ENCODE measurements around the gene RHBDL3.

RHBDL3 gene

GRCh38 chr17:32267690-32268205 lies 2.1 kb downstream of the RHBDL3 start:
- FAIRE-seq, result no peak

- FAIRE-seq, result no peak
Observed at GRCh38 chr17:32268734-32269288, 3.2 kb downstream of the RHBDL3 start.

DNA sequence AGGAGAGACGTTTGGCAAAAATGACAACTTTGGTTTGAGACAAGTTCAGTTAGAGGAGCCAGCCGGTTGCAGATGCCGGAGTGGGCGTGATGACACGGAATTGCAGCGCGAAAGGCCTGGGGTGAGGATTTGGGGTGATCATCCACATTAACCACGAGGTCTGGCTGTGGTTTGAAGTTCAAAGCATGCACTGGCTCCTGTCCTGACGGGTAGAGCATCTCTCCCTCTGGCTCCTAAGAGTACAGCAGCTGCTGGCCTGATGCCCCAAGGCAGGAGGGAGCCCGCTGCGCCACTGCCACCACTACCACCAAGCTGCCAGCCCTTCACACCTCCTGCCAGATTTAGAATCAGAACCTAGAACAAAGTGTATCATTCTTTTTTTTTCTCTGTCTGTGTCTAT lies 3.7 kb downstream of the RHBDL3 start:
- FAIRE-seq, result no peak

DNA sequence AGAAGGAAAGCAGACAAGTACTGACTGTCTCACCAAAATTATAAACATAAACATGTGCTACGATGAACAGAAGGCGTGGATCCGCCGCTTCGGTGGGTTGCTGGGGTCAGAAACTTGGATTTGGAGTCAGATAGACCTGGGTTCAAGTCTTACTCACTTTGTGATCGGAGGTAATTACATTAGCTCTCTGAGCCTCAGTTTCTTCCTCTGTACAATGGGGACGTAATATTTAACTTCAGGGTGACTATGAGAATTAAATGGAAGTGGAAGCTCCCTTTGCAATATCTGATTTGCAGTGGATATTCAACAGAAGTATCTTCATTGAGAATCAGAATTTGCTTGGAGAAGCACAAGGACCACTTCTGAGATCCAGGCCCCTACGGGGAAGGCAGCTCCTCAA lies 6.2 kb downstream of the RHBDL3 start:
- no peak for FAIRE-seq

DNA sequence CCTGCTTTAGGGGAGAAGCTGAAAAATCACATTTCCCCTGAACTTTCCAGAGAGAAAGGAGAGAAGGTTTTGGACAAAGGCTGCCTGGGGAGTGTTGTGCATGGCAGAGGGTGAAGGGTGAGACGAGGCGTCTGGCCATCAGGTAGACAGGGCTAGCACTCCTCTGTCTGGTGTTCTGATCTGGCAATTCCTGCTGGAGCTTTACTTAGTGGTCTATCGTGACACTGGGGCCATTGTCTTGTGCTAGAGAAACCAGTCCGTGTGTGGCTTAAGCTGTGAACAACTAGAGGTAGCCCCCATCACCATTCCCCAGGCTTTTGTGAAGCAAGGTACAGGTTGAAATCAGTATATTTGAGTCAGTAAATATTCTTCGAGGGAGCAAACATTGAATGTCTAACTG lies 8.5 kb downstream of the RHBDL3 start:
- no peak for FAIRE-seq

DNA sequence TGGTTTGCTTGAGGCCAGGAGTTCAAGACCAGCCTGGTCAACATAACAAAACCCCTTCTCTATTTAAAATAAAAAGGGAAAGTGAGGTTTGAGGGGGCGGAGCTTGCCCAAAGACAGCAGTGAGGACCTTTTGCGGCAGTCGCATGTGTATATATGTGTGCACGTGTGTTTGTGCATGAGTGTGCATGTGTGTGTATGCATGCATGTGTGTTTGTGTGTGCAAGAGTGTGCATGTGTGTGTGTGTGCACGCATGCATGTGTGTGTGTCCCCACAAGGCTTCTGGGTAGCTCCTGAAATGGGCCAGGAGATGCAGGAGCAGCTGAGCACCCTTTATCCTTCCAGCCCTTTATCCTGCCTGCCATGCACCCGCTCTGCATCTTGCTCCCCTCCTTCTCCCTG lies 9.0 kb downstream of the RHBDL3 start:
- no peak for FAIRE-seq

DNA sequence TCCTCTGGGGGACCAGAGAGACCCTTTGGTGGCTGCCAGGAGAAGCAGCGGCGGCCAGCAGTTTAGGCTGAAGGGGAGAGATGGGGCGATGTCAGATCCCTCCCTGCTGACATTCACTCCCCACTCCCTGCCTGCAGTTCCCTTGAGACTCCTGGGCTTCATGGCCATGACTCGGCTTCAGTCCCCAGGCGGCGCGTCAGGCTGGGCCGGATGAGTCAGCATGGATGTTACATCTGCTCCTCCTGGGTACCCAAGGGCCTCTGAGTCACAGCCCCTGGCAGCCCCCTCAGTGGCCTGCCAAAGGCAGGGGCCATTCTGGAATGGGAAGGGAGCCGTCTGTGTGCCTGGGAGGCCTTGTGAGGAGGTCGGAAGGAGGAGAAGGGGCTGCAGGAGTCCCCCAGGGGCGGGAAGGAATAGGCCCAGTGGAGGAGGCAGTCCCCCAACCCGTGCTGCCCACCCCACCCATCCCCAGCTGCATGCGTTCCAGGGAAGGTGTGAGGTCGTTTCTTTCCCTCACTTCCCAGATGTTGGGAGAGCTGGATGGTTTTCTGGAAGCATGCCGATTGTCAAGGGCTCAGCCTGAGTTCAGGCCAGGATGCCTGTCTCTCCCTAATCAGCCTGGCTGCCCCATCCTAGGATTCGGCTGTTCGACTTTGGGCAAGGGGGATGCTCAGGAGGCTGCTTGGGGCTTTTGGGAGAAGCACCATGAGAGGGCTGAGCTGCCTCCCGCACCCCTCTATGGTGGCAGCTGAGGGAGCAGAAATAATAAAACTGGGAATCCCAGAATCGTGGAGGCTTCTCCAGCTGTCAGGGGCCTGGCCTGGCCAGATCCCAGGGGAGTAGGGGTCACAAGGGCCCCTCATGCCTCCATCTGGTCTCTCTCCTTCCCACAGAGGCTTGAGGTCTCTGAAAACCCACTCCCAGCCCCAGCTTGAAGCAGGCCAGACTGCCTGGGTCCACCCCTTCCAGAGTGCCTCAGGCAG lies 9.7 kb downstream of the RHBDL3 start:
- FAIRE-seq, result no peak

- FAIRE-seq, result no peak
Observed at GRCh38 chr17:32276171-32276601, 10.6 kb downstream of the RHBDL3 start.

GRCh38 chr17:32277284-32277683 lies 11.7 kb downstream of the RHBDL3 start:
- FAIRE-seq, result no peak

DNA sequence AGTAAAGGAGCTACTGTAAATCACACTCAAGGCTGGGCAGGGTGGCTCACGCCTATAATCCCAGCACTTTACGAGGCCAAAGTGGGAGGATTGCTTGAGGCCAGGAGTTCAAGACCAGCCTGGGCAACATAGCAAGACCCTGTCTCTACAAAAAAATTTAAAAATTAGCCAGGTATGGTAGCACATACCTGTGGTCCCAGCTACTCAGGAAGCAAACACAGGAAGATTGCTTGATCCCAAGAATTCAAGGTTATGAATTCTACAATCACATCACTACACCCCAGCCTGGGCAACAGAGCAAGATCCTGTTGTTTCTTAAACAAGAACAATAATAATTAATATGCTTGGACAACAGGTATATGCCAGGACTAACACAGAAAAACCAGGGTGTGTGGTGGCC lies 13.2 kb downstream of the RHBDL3 start:
- no peak for FAIRE-seq

DNA sequence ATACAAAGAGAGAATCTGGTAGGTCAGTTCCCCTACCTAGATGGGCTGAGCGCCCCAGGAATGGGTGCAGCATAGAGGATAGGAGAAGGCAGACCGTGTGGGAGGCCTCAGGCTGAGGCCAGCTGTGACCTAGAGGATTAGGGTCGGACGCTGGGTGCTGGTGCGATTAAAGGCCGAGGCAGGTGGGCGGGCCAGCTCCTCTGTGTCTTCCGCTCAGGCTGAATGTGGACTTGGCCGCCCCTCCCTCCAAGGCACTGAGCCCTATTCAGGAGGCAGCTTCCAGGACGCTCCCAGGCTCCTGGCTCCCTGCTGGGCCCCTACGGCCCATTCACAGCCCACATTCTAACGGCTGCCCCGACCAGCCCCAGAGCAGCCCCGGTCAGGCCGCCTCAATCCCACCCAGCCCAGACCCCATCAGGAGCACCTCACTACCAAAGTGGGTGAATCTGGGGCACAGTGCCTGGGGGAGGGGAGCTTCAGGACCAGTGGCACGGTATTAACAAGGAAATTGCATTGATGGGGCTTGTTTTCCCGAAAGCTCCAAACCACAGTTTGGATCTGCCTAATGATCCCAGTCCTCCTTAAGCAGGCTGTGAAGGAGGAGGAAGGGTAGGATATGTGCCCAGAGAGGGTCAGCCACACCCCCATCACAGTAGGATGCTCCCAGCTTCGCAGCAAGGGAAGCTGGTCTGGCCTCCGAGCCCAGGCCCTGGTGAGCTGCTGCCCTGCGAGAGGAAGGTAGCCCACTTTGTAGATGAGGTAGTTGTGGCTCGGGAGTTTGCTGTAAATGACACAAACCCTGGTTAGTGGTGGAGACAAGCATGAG lies 14.5 kb downstream of the RHBDL3 start:
- no peak for FAIRE-seq

GRCh38 chr17:32281011-32281451 lies 15.4 kb downstream of the RHBDL3 start:
- no peak for FAIRE-seq

GRCh38 chr17:32283745-32284201 lies 18.1 kb downstream of the RHBDL3 start:
- no peak for FAIRE-seq

GRCh38 chr17:32285306-32285705 lies 19.7 kb downstream of the RHBDL3 start:
- no peak for FAIRE-seq

- FAIRE-seq, result no peak
Observed at GRCh38 chr17:32285746-32286517, 20.3 kb downstream of the RHBDL3 start.

DNA sequence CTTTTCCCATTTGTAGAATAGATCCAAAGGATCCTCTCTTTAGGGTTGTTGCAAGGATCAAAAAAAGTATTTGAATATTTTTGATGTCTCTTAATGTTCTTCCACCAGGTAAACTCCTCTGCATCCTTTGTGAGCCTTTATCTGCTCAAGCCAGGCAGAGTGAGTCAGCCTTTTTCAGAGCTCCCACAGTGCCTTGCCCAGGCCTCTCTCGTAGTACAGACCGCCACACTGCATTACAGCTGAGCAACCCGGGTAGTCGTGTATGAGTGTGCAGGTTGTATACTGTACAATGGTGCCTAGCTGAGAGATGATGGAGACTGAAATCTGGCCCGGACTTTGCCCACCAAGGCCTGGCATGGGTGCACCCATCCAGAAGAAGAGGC lies 20.9 kb downstream of the RHBDL3 start:
- FAIRE-seq, result no peak

GRCh38 chr17:32287804-32288511 lies 22.3 kb downstream of the RHBDL3 start:
- FAIRE-seq, result no peak

DNA sequence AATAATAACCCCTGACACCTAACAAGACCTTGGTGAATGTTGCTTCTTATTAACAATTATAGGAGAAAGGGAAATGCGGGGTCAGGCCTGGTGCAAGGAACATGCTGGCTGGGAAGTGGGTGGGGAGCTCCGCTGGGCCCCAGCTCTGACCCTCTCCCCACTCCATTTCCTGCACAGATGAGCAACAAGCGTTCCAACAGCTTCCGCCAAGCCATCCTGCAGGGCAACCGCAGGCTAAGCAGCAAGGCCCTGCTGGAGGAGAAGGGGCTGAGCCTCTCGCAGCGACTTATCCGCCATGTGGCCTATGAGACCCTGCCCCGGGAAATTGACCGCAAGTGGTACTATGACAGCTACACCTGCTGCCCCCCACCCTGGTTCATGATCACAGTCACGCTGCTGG lies 23.0 kb downstream of the RHBDL3 start:
- no peak for FAIRE-seq

- FAIRE-seq, result no peak
Observed at GRCh38 chr17:32289471-32290070, 23.9 kb downstream of the RHBDL3 start.

DNA sequence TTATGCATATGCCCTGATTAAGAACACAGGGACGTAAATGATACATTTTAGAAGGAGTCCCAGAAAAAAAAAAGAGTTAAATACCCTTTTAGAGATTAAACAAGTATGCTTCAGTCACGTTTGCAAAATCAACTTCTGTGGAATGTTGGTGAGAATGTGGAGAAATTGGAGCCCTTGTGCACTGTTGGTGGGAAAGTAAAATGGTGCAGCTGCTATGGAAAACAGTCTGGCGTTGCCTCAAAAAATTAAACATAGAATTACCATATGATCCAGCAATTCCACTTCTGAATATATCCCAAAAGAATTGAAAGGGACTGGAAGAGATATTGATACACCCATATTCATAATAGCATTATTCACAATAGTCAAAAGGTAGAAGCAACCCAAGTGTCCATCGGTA lies 26.5 kb downstream of the RHBDL3 start:
- no peak for FAIRE-seq

DNA sequence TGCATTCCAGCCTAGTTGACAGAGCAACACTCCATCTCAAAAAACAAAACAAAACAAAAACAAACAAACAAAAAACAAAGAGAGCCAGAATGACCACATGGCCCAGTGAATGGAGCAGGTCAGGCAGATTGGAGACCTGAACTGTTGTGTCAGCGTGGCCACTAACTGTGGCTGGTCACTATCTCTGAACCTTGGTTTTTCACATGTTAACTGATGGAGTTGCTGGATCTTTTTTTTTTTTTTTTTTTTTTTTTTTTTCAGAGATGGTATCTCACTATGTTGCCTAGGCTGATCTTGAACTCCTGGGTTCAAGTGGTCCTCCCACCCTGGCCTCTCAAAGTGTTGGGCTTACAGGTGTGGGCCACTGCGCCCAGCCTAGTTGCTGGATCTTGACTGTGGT lies 31.8 kb downstream of the RHBDL3 start:
- no peak for FAIRE-seq

All from TTC549 (cell line).